GM18867 (cell line): ENCODE results near the gene IL17RE.
A peak's percentile ranks its signal among the peaks of the same experiment; 100 is the strongest.
"Not testable (repeated sequence)": the region's sequence is repeated elsewhere in the genome, so short reads cannot be mapped to it uniquely, and the experiment has no call there.

Experiments used
- ATAC-seq: cut with Tn5 transposase; IDR thresholded peaks from one replicate; pipeline ENCODE4 v1.9.1; 2021; ENCODE audit warnings: mild to moderate bottlenecking, moderate library complexity; ENCODE audit not compliant: unreplicated experiment

IL17RE gene

DNA sequence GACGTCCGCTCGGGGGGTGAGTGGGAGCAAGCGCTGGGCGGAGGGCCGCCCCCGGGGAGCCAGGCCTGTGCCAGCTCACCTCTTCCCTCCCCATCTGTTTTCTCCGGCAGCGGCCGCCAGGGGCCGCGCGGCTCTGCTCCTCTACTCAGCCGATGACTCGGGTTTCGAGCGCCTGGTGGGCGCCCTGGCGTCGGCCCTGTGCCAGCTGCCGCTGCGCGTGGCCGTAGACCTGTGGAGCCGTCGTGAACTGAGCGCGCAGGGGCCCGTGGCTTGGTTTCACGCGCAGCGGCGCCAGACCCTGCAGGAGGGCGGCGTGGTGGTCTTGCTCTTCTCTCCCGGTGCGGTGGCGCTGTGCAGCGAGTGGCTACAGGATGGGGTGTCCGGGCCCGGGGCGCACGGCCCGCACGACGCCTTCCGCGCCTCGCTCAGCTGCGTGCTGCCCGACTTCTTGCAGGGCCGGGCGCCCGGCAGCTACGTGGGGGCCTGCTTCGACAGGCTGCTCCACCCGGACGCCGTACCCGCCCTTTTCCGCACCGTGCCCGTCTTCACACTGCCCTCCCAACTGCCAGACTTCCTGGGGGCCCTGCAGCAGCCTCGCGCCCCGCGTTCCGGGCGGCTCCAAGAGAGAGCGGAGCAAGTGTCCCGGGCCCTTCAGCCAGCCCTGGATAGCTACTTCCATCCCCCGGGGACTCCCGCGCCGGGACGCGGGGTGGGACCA, 30.4 kb downstream of the IL17RE start:
- ATAC-seq: peak; percentile 70

DNA sequence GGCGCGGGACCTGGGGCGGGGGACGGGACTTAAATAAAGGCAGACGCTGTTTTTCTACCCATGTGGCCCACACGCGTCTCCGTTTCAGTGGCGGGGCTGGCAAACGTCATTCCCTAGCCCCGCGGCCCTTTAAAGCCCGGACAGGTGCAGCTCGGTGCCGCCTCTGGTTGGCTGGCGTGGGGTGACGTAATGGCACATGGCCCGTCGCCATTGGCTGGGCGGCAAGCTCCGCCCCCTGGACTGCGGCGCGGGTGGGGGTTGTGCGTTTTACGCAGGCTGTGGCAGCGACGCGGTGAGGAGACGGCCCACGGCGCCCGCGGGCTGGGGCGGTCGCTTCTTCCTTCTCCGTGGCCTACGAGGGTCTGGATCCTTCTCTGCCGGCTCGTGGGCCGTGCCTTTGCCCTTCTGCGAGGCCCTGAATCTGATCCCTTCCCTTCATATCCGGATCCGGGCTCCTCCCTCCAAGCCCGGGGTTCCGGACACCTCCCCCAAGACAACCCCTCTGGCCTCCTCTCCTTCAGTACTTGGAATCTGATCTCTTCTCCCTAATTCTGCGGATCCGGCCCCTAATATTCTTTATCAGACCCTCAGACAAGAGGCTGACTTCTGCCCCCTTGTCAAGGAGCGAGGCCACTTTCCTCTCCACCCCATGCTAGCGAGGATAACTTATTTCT, 31.1 kb downstream of the IL17RE start, which contains the start of gene CRELD1:
Gene CRELD1 (plus strand): TSS at position 274 of the 674 bp plus-strand sequence. CDS start 605 bp downstream, outside the sequence.
- peak; percentile 85 for ATAC-seq

DNA sequence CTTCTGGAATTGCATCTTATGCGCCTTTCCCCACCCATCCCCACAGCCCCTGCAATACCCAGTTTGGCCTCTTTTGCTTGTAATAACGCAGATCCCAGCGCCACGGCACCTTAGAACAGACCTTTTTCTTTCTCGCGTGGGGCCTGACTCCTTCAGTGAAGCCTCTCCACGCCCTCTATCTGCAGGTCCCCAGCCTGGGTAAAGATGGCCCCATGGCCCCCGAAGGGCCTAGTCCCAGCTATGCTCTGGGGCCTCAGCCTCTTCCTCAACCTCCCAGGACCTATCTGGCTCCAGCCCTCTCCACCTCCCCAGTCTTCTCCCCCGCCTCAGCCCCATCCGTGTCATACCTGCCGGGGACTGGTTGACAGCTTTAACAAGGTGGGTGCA, 31.6 kb downstream of the IL17RE start:
- no peak for ATAC-seq

DNA sequence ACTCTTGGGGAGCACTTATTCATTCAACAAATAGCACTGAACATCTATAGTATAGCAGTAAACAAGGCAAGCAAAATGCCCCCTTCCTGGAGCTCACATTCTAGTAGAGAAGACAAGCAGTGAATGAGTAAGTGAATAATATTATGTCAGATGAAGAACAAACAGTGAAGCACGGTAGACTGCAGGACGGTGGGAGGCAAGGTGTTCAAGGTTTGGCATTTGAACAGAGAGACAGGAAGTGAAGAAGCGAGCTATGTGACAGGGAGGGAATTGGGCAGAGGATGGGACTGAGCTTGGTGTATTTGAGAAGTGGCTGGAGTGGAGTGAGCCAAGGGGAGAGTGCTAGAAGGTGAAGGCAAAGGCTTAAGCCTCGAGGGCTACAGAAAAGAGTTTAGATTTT, 32.3 kb downstream of the IL17RE start:
- no peak for ATAC-seq

DNA sequence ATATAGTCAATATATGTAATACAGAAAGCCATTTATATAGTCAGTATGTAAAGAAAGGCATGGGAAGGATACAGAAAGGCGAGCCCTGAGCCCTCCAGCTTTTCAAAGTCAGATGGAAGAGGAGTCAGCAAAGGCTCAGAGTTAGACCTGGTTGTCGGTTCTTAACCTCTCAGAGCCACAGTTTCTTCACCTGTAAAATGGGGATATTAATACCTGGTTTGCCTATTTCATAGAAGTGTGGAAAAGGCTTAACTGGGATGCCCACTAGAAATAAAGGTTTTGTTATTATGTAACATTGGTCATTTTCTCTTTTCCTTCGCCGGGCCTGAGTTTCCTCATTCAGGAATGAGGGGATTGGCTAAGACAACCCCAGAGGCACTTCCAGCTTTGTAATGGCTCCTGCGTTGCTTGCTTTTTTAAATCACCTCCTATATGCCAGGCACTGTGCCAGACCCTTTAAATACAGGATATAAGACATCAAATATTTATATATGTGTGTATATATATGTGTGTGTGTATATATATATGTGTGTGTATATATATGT, 33.4 kb downstream of the IL17RE start:
- ATAC-seq: no peak

DNA sequence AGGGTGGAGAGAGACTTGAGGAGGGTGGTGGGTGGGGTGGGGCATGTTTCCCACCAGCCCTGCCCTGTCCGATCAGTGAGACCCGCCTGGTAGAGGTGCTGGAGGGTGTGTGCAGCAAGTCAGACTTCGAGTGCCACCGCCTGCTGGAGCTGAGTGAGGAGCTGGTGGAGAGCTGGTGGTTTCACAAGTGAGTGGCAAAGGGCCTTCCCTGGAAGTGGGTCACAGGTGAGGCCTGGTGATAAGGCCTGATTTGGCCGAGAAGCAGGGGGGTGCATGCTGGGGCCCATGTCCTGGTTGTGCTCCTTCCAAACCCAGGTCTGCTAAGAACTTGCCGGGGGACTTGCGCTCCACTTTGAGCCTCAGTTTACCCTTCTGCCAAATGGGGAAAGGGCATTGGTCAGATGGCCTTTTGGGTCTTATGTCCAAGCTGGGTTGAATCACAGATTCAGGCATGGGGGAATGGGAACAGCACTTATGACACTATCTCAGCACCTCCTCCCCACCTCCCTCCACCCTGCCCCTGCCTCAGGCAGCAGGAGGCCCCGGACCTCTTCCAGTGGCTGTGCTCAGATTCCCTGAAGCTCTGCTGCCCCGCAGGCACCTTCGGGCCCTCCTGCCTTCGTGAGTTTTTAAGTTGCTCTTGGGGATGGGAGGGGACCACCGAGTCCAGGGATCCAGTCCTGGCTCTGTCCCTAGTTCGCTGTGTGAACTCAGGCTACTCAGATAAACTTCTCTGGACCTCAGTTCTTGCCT, 35.0 kb downstream of the IL17RE start:
- no peak for ATAC-seq

DNA sequence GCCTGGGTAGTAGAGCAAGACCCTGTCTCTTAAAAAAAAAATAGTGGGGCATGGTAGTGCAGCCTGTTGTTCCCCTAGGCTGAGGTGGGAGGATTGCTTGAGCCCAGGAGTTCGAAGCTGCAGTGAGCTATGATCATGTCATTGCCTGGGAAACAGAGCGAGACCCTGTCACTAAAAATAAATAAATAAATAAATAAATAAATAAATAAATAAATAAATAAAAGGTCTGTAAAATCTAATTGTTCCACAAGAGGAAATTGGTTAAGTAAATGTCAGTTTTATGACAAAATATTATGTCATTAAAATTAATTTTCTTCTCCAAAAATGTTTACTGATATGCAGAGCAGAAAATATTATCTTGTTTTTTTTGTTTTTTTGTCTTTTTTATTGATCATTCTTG, 36.3 kb downstream of the IL17RE start:
- no peak for ATAC-seq

DNA sequence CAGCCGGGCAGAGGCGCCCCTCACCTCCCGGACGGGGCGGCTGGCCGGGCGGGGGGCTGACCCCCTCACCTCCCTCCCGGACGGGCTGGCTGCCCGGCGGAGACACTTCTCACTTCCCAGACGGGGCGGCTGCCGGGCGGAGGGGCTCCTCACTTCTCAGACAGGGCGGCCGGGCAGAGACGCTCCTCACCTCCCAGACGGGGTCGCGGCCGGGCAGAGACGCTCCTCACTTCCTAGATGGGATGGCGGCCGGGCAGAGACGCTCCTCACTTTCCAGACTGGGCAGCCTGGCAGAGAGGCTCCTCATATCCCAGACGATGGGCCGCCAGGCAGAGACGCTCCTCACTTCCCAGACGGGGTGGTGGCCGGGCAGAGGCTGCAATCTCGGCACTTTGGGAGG, 37.3 kb downstream of the IL17RE start:
- not testable (repeated sequence) for ATAC-seq

DNA sequence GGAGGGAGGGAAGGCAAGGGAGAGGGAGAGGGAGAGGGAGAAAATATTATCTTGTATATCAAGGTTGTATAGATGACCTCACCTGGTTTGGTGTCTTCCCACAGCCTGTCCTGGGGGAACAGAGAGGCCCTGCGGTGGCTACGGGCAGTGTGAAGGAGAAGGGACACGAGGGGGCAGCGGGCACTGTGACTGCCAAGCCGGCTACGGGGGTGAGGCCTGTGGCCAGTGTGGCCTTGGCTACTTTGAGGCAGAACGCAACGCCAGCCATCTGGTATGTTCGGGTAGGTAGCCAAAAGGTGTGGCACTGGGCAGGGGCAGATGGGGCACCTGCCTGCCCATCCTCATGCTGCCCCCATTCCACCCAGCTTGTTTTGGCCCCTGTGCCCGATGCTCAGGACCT, 38.1 kb downstream of the IL17RE start:
- no peak for ATAC-seq

DNA sequence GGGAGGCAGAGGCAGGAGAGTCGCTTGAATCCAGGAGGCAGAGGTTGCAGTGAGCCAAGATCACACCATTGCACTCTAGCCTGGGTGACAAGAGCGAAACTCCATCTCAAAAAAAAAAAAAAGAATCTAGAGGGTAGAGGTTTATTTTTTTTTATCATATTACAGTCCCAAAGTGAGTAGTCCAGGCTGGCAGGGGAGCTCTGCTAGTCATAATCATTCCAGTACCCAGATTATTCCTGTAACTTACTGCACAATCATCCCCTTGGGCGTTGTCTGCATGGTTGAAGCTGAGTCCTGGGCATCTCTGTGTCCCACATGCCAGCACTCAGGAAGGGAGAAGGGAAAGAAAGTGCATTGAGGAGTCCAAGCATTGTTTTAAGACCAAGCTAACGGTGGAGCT, 39.5 kb downstream of the IL17RE start:
- ATAC-seq: no peak

DNA sequence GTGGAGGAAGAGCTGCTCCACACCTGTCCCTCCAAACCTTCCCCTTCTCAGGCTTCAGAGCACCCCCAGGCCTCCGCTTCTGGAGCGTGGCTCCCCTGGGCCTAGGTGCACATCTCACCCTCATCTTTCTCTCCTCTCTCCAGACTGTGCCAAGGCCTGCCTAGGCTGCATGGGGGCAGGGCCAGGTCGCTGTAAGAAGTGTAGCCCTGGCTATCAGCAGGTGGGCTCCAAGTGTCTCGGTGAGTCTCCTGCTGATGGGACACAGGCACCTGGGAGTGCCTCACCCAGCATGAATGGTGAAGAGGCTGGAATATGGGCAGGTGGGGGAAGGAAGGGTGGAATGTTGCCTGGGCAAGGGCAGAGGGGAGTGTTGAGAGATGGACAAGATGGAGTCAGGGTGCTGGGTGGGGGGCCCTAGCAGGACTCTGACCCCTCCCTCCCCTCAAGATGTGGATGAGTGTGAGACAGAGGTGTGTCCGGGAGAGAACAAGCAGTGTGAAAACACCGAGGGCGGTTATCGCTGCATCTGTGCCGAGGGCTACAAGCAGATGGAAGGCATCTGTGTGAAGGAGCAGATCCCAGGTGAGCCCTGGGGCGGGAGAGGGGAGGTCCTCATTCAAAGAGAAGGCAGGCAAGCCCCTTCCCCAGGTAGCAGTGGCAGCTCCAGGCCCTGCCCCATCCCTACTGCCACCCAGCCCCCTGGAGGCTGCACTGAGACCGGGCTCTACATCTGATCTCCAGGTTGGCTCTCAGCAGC, 40.5 kb downstream of the IL17RE start:
- ATAC-seq: no peak

DNA sequence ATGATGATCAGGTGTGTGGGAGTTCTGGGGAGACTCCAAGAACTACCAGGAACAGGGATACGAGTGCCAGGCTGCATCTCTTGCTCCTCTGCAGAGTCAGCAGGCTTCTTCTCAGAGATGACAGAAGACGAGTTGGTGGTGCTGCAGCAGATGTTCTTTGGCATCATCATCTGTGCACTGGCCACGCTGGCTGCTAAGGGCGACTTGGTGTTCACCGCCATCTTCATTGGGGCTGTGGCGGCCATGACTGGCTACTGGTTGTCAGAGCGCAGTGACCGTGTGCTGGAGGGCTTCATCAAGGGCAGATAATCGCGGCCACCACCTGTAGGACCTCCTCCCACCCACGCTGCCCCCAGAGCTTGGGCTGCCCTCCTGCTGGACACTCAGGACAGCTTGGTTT, 41.6 kb downstream of the IL17RE start:
- no peak for ATAC-seq

DNA sequence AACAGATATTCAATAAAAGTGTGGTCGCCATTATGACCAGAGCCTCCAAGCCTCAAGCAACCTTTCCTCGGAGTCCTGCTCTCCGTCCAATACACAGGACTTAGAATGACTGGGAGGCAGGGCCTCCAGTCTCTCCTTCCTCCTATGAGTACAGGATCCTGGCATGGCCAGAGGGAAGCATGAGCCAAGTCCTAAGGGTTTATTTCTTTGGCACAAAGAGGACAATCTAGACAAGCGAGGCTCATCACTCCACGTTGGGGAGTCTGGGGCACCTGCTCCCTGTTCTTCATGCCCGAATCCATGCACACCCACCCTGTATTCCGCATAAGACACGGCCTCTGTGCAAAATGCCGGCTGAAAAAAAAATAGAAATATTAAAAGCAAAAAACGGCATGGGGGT, 42.7 kb downstream of the IL17RE start:
- no peak for ATAC-seq

DNA sequence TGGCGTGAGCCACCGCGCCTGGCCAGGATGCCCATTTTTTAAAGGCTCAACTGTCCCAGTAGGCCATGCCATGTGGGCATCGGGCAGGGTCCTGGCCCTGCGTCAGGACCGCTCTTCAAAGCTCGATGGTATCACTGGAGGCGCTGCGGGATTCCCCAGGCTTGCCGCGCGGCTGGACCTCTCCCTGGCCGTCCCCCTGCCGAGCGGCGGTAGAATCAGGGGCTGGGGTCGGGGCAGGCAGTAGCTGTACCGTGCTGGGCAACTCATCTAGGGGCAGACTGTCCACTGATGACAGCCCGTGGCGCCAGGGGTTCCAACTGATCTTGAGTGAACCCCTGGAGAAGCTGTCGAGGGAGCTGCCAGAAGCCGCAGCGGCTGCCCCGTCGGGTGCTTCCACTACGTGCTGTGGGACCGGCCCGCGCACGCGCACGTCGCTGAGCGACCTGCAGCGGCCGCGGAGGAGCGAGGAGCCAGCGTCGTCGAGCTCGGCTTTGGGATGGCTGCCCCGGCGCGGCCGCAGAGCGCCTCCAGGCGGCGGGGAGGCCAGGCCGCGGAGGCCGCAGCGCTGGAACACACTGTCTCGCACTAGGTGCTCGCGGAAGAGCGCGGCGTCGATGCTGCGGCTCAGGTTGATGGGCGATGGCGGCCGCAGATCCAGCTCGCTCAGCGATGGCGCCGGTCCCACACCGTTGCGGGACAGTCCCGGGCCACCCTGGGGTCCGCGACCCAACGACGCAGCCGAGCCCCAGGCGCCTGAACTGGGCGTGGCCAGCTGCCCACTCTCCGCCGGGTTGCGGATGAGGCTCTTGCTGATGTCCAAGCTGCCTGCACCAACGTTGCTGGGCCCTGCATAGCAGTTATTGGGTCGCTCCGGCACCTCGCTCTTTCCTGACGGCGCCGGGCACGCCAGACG, 43.7 kb downstream of the IL17RE start:
- ATAC-seq: no peak

DNA sequence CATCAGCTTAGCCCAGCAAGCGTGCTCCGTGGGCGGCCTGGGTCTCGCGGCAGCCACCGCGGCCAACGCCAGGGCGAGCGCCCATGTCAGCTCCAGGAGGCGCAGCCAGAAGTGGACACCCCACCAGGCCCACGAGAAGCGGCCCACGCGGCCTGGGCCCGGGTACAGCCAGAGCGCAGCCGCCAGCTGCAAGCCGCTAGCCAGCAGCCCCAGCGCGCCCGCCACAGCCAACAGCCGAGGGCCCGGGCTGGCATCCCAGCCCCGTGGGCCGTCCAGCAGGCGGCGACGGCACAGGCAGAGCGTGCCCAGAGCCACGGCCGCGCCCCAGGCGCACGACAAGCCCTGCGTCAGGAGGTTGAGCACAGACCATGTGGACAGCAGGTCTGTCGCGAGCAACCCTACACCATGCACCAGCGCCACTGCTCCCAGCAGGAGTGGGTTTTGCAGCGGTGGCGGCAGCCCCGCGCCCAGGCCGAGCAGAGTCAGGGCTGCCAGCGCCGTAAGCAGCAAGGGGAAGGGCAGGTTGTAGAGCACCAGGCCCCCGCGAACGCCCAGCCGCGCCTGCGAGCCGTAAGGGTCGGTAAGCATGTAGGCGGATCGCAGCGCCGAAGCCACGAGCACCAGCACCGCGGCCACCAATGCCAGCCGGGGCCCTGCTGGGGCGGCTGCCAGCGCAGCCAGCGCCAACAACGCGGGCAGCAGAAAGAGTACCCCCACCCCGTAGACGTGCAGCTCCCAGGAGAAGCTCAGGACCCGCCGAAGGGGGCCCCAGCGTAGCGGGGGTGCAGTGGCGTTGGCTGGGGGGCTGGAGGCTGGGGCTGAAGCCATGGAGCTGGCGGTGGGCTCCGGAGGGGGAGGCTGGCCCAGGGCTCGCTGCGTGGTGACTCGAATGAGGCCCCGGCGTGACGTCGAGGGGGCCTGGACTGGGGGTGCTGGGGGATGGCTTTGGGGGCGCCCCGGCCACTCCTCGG, 44.7 kb downstream of the IL17RE start:
- ATAC-seq: no peak

DNA sequence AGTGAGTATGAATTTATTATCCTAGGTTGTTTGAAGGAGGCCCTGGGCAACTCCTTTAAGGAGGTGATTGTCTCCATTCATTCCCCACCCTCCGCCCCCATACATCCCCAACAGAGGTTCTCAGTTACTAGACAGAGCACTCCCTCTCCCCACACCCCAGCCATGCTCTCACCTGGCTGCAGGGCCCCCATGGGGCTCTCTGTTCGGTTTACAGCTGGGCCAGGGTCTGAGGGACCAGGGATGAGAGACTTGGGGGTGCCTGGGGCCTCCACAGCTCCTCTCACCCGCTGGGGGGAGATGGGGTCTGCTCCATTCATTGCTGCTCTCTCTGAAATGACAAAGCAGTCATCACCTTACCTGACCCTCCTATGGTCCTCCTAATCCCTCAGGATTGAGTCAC, 45.9 kb downstream of the IL17RE start:
- ATAC-seq: no peak

DNA sequence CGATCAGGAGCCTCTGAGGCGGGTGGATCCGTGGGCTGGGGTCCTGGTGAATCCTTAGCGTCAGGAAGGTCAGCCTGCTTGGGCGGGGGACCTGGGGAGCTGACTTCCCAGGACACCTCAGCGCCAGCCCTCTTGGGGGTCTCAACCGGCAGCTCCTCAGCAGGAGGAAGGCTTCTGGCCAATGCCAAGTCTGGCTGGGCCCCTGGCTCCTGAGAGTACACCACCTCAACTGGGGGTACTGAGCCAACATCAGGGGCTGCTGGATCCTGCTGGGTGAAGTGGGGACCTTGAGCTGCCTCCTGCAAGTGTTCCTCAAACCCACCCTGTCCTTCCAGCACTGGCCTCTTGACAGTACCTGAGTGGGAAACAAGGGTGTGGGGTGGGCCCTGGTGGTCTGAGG, 46.5 kb downstream of the IL17RE start:
- ATAC-seq: no peak

DNA sequence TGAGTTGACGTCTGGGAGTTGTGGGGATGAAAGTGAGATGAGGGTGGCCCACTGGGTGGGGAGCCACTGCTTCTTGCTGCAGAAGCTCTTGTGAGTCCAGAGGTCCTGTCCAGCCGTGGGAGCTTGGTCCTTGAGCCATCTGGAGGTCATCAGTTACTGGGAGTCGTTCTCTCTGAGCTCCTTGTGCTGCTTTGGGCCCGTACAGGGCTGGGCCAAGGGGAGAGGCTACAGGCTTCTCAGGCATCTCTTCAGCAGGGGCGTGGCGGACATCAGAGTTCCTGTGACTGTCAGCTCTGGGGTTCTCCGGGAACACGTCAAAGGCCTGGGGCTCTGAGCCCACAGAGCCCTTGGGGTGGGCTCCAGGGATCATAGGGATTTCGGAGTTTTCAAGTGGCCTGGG, 47.0 kb downstream of the IL17RE start:
- no peak for ATAC-seq

DNA sequence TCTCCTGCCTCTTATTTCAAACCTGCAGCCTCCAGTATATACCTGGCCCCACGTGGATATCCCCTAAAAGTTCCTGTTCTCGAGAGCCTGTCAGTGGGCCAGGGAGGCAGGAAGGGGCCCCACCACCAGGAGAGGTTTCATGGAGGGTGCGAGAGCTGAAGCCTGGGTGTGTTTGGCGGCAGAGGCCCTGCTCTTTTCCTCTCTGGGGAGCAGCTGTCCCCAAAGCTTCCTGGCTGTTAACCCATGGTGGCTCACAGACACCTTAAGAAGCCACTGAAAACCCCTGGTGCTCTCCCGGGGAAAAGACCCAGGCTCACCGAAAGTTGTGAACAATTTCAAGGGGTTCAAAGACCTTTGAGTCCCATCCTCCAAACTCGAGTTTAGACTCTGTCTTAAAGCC, 48.5 kb downstream of the IL17RE start:
- no peak for ATAC-seq
